ENCODE measurements around the gene GPR78.
"Not testable (repeated sequence)": the region's sequence is repeated elsewhere in the genome, so short reads cannot be mapped to it uniquely, and the experiment has no call there.

DNA sequence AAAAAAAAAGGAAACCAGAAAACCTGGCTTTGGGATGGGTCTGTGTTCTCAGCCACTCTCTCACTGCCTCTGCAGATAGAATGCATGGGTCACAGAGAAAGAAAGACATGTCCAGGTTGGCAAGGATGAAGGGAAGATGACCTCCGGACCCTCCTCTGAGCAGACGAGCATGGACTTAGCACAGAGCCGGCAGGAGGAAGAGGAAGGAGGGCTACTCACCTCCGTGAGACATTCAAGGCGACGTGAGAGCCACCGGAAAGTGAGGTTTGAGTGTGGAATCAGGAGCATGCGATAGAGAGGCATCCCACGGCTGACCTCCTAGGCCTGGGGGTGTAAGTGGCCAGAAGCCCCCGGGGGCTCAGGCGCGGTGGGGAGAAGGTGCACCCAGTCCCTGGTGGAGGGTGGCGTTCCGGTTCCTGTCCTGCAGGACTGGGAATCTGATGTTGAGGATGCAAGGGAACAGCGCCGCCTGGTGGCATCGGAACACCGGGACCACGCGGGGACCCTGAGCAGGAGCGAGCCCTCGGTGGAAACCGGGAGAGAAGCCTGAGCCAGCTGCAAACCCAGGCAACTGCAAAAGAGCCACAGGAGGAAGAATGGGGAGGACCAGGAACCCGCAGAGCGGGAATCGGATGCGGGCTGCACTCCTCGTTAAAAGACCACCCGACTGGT lies 44.5 kb downstream of the GPR78 start:
- TF ChIP-seq, protein P1, sequence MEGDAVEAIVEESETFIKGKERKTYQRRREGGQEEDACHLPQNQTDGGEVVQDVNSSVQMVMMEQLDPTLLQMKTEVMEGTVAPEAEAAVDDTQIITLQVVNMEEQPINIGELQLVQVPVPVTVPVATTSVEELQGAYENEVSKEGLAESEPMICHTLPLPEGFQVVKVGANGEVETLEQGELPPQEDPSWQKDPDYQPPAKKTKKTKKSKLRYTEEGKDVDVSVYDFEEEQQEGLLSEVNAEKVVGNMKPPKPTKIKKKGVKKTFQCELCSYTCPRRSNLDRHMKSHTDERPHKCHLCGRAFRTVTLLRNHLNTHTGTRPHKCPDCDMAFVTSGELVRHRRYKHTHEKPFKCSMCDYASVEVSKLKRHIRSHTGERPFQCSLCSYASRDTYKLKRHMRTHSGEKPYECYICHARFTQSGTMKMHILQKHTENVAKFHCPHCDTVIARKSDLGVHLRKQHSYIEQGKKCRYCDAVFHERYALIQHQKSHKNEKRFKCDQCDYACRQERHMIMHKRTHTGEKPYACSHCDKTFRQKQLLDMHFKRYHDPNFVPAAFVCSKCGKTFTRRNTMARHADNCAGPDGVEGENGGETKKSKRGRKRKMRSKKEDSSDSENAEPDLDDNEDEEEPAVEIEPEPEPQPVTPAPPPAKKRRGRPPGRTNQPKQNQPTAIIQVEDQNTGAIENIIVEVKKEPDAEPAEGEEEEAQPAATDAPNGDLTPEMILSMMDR (optimal IDR thresholded peaks at IDR 0.05 in 1 of 3, IDR thresholded peaks at IDR 0.05 in 1 of 3, conservative IDR thresholded peaks at IDR 0.05 in 1 of 3; ENCODE audit: extremely low read depth in 1 of 3, insufficient read depth in 2 of 3, low read length in 3 of 3), result not testable (repeated sequence)
- TF ChIP-seq EZH2 (IDR thresholded peaks at IDR 0.05; ENCODE audit: low read length), result not testable (repeated sequence)
